OCI-LY7 (cell line): ENCODE data around the gene SNHG17. TPM values are rescaled to one million over a fixed set of nuclear protein-coding genes. Genes with fewer than 3 reads are reported as not detected.

Experiments used
- BruUV-seq: library from RNA; stranded (reverse); fragments of 400-500 nt; replicated peaks from 2 replicates; lab custom pipeline; 2021; lab: Mats Ljungman, UMichigan
- CTCF ChIA-PET: fragments of 300-600 bp; sonication (Branson Sonifier 250); formaldehyde crosslinking; loops from one replicate; lab custom pipeline; 2022; ENCODE audit warnings: antibody characterized with exemption; ENCODE audit not compliant: unreplicated experiment; lab: Charles Lee
- POLR2A ChIA-PET: fragments of 300-600 bp; sonication (Branson Sonifier 250); formaldehyde crosslinking; loops from one replicate; lab custom pipeline; 2022; ENCODE audit warnings: antibody characterized with exemption; lab: Charles Lee
- DNase-seq: peaks from one replicate; pipeline ENCODE4 v3.0.0-alpha.2; 2015; ENCODE audit warnings: low spot score
- H2AFZ ChIP-seq: fragments of 200-600 bp; sonication (generic), shearing (Covaris generic); 2 replicates; pipeline ENCODE4 v1.6.1; 2014; ENCODE audit warnings: mild to moderate bottlenecking, antibody characterized with exemption, low read length, moderate library complexity
- H3K27ac ChIP-seq: fragments of 200-600 bp; sonication (generic); 2 replicates; pipeline ENCODE4 v1.5.1; 2014; ENCODE audit warnings: mixed run types, low read depth, mild to moderate bottlenecking, moderate library complexity, low read length, inconsistent platforms; ENCODE audit not compliant: poor library complexity, severe bottlenecking
- H3K36me3 ChIP-seq: fragments of 200-600 bp; sonication (generic); 2 replicates; pipeline ENCODE4 v1.6.1; 2014; ENCODE audit warnings: mild to moderate bottlenecking, antibody characterized with exemption, low read length, moderate library complexity, mixed read lengths; ENCODE audit not compliant: insufficient read depth
- H3K4me1 ChIP-seq: fragments of 200-600 bp; sonication (generic); 2 replicates; pipeline ENCODE4 v1.5.1; 2014; ENCODE audit warnings: mild to moderate bottlenecking, low read length; ENCODE audit not compliant: insufficient read depth, poor library complexity, severe bottlenecking
- H3K4me2 ChIP-seq: fragments of 200-600 bp; sonication (generic); 2 replicates; pipeline ENCODE4 v1.6.1; 2014; ENCODE audit warnings: mild to moderate bottlenecking, low read length
- H3K4me3 ChIP-seq: fragments of 200-600 bp; sonication (generic); 2 replicates; pipeline ENCODE4 v1.5.1; 2014; ENCODE audit warnings: mild to moderate bottlenecking, low read depth, low read length; ENCODE audit not compliant: poor library complexity, severe bottlenecking
- H3K79me2 ChIP-seq: fragments of 200-600 bp; sonication (generic); 2 replicates; pipeline ENCODE4 v1.6.1; 2016; ENCODE audit warnings: low read depth, mild to moderate bottlenecking, low read length, moderate library complexity, mixed read lengths; ENCODE audit not compliant: insufficient read depth
- H3K9me2 ChIP-seq: fragments of 200-600 bp; sonication (generic); 2 replicates; pipeline ENCODE4 v1.6.1; 2016; ENCODE audit warnings: mild to moderate bottlenecking, low read length, mixed read lengths; ENCODE audit not compliant: insufficient read depth
- H3K9me3 ChIP-seq: fragments of 200-600 bp; sonication (generic); 2 replicates; pipeline ENCODE4 v1.6.1; 2014; ENCODE audit warnings: mild to moderate bottlenecking, mixed run types, low read length, mixed read lengths
- H4K20me1 ChIP-seq: fragments of 200-600 bp; sonication (generic); 2 replicates; pipeline ENCODE4 v1.6.1; 2014; ENCODE audit warnings: mild to moderate bottlenecking, antibody characterized with exemption, low read length, moderate library complexity, mixed read lengths; ENCODE audit not compliant: insufficient read depth
- EZH2phosphoT487 ChIP-seq: fragments of 200-600 bp; sonication (generic); IDR thresholded peaks from 2 replicates; pipeline ENCODE4 v1.6.1; 2018; ENCODE audit warnings: low read depth, borderline replicate concordance, mild to moderate bottlenecking, mixed run types, antibody characterized with exemption, low read length, moderate library complexity, mixed read lengths
- intact Hi-C: fragments of 100-400 bp; cut with micrococcal nuclease; formaldehyde crosslinking; loops from one replicate; pipeline ENCODE4 v1.10.0; 2022; ENCODE audit not compliant: unreplicated experiment
- total RNA-seq, 2 experiments: library from RNA; depleted of rRNA in 1 of 2; stranded (reverse); fragments of >200 nt in 1 of 2; shearing (Covaris generic) in 1 of 2; gene quantifications; 2 replicates each; pipeline ENCODE4 v1.2.3, GENCODE V29; 2014 to 2022
- TF ChIP-seq, protein P1 (sequence below): fragments of 200-600 bp; sonication (generic); conservative IDR thresholded peaks from 2 replicates; pipeline ENCODE4 v1.5.1; 2014; ENCODE audit warnings: mild to moderate bottlenecking, antibody characterized with exemption, low read length, moderate library complexity, mixed read lengths

SNHG17 gene
- total RNA-seq, 2 experiments from 2014 or later = 49.1 to 111 TPM

DNA sequence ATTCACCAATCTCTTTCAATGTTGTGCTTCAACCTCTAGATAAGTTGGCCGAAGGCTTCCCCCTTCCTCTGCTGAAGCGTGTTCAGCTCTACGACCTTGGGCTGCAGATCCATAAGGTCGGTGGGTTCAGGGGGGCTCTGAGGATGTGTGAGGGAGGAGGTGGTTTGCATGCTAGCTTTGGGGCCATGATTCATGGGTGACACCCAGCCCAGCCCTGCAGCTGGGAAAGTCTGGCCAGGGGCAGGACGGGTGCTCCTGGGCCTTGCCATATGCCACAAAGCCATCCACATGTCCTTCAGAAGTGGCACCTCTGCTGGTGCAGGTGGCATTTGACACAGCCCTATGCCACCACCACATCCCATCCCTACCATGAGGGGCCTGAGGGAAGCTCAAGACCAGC is 61.2 kb downstream of the SNHG17 start:
- ChIA-PET POLR2A (no interaction called here), CTCF (no interaction called here)
- no peaks in the 10 kb centered on the region for H3K9me3 ChIP-seq
- H3K9me2 ChIP-seq = no peaks in the 10 kb centered on the region
- no peak overlapping the region for H3K27ac ChIP-seq
- intact Hi-C loops = no loop called here
- no TSS peak for BruUV-seq
- DNase-seq = no peak
- TF ChIP-seq EZH2phosphoT487 = no peak
- TF ChIP-seq, protein P1, sequence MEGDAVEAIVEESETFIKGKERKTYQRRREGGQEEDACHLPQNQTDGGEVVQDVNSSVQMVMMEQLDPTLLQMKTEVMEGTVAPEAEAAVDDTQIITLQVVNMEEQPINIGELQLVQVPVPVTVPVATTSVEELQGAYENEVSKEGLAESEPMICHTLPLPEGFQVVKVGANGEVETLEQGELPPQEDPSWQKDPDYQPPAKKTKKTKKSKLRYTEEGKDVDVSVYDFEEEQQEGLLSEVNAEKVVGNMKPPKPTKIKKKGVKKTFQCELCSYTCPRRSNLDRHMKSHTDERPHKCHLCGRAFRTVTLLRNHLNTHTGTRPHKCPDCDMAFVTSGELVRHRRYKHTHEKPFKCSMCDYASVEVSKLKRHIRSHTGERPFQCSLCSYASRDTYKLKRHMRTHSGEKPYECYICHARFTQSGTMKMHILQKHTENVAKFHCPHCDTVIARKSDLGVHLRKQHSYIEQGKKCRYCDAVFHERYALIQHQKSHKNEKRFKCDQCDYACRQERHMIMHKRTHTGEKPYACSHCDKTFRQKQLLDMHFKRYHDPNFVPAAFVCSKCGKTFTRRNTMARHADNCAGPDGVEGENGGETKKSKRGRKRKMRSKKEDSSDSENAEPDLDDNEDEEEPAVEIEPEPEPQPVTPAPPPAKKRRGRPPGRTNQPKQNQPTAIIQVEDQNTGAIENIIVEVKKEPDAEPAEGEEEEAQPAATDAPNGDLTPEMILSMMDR = no peak
- H3K4me1 ChIP-seq = no peaks in the 10 kb centered on the region
- no peaks in the 10 kb centered on the region for H4K20me1 ChIP-seq
- H3K79me2 ChIP-seq = no peaks in the 10 kb centered on the region
- no peaks in the 10 kb centered on the region for H3K36me3 ChIP-seq
- H3K4me2 ChIP-seq = no peak overlapping the region
- no peak overlapping the region for H3K4me3 ChIP-seq
- H2AFZ ChIP-seq = no peak overlapping the region

GRCh38 chr20:38373231-38373867 is 61.8 kb downstream of the SNHG17 start:
- no peaks in the 10 kb centered on the region for H3K4me1 ChIP-seq
- H3K27ac ChIP-seq = no peak overlapping the region
- no peaks in the 10 kb centered on the region for H3K9me2 ChIP-seq
- H2AFZ ChIP-seq = no peak overlapping the region
- TF ChIP-seq, protein P1 = no peak
- TF ChIP-seq EZH2phosphoT487 = no peak
- CTCF ChIA-PET = no interaction called here
- no peaks in the 10 kb centered on the region for H3K79me2 ChIP-seq
- H3K4me2 ChIP-seq = no peak overlapping the region
- H3K4me3 ChIP-seq = no peak overlapping the region
- POLR2A ChIA-PET = no interaction called here
- H3K9me3 ChIP-seq = no peaks in the 10 kb centered on the region
- intact Hi-C loops = no loop called here
- no TSS peak for BruUV-seq
- no peak for DNase-seq
- H4K20me1 ChIP-seq = no peaks in the 10 kb centered on the region
- H3K36me3 ChIP-seq = no peaks in the 10 kb centered on the region

GRCh38 chr20:38372806-38373205 is 62.3 kb downstream of the SNHG17 start:
- TF ChIP-seq, protein P1 = no peak
- TF ChIP-seq EZH2phosphoT487 = no peak
- no peaks in the 10 kb centered on the region for H3K9me3 ChIP-seq
- DNase-seq = no peak
- H3K4me1 ChIP-seq = no peaks in the 10 kb centered on the region
- H3K27ac ChIP-seq = no peak overlapping the region
- ChIA-PET CTCF (no interaction called here), POLR2A (no interaction called here)
- no peaks in the 10 kb centered on the region for H3K9me2 ChIP-seq
- no peak overlapping the region for H3K4me3 ChIP-seq
- no peaks in the 10 kb centered on the region for H3K79me2 ChIP-seq
- no TSS peak for BruUV-seq
- H3K36me3 ChIP-seq = no peaks in the 10 kb centered on the region
- H2AFZ ChIP-seq = no peak overlapping the region
- intact Hi-C loops = no loop called here
- no peak overlapping the region for H3K4me2 ChIP-seq
- no peaks in the 10 kb centered on the region for H4K20me1 ChIP-seq
